ENCODE data around the gene PTPRA.
"Not testable (repeated sequence)": the region's sequence is repeated elsewhere in the genome, so short reads cannot be mapped to it uniquely, and the experiment has no call there.

PTPRA gene, protein sequence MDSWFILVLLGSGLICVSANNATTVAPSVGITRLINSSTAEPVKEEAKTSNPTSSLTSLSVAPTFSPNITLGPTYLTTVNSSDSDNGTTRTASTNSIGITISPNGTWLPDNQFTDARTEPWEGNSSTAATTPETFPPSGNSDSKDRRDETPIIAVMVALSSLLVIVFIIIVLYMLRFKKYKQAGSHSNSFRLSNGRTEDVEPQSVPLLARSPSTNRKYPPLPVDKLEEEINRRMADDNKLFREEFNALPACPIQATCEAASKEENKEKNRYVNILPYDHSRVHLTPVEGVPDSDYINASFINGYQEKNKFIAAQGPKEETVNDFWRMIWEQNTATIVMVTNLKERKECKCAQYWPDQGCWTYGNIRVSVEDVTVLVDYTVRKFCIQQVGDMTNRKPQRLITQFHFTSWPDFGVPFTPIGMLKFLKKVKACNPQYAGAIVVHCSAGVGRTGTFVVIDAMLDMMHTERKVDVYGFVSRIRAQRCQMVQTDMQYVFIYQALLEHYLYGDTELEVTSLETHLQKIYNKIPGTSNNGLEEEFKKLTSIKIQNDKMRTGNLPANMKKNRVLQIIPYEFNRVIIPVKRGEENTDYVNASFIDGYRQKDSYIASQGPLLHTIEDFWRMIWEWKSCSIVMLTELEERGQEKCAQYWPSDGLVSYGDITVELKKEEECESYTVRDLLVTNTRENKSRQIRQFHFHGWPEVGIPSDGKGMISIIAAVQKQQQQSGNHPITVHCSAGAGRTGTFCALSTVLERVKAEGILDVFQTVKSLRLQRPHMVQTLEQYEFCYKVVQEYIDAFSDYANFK

DNA sequence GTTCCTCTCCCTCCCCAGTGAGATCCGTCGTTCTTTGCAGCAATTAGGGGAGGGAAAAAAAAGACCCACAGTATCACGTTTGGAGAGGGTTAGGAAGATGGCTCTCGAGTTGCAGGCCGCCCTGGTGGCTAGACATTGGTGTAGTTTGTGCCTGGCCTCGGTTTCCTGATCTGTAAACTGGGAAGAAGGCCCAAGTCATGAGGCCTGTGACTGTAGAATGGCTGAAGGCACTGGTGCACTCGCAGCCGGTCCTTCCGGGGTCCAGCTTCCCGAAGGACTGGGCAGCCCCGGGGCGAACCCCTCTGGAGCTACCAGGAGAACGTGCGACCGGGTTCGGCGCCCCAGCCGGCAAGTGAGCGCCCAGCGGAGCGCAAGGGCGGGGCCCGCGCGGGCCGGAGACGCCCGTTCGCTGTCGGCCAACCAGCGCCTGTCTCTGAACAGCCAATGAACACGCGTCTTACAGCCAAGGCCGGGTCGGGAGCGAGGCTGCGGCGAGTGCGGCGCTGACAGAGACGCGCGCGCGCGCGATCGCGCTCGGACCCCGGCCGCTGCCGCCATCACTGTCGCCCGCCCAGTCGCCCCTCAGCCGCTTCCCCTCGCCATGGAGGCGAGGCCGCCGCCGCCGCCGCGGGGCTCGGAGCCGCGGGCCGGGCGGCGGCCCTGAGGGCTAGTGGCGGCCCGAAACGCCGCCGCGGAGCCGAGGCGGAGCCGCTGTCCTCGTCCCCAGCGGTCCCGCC, at the start of gene PTPRA:
TSS of gene PTPRA (plus strand) at position 472 of the 737 bp plus-strand sequence. CDS start 90,797 bp downstream, outside the sequence.
- Mint-ChIP-seq H3K4me3 (peak within 1 kb of the TSS; percentile 91), H3K9me3 (no peaks in the 10 kb centered on the region), H3K27ac (peak within 1 kb of the TSS; percentile 97), H3K27me3 (no peaks in the 10 kb centered on the region), H3K36me3 (ENCODE audit: low read depth) (peaks cover 21% of the 10 kb centered on the region), H3K4me1 (ENCODE audit: low read depth) (peaks cover 64% of the 10 kb centered on the region)

GRCh38 chr20:2825761-2826160, 47.5 kb upstream of the PTPRA start:
- no peaks in the 10 kb centered on the region for H3K36me3 Mint-ChIP-seq (ENCODE audit: low read depth)
- H3K27ac Mint-ChIP-seq = peak overlapping the region; percentile 31
- peaks cover 22% of the 10 kb centered on the region for H3K4me1 Mint-ChIP-seq (ENCODE audit: low read depth)
- H3K27me3 Mint-ChIP-seq = peaks cover 25% of the 10 kb centered on the region
- H3K4me3 Mint-ChIP-seq = no peak overlapping the region
- no peaks in the 10 kb centered on the region for H3K9me3 Mint-ChIP-seq

GRCh38 chr20:2826655-2827054, 46.6 kb upstream of the PTPRA start:
- no peaks in the 10 kb centered on the region for H3K9me3 Mint-ChIP-seq
- H3K36me3 Mint-ChIP-seq (ENCODE audit: low read depth) = no peaks in the 10 kb centered on the region
- no peak overlapping the region for H3K27ac Mint-ChIP-seq
- H3K4me3 Mint-ChIP-seq = no peak overlapping the region
- H3K4me1 Mint-ChIP-seq (ENCODE audit: low read depth) = peaks cover 20% of the 10 kb centered on the region
- H3K27me3 Mint-ChIP-seq = peaks cover 22% of the 10 kb centered on the region

GRCh38 chr20:2829376-2829775, 43.9 kb upstream of the PTPRA start:
- Mint-ChIP-seq H3K4me3 (no peak overlapping the region), H3K4me1 (ENCODE audit: low read depth) (peaks cover 21% of the 10 kb centered on the region), H3K36me3 (ENCODE audit: low read depth) (peaks cover 3% of the 10 kb centered on the region), H3K27me3 (peaks cover 19% of the 10 kb centered on the region), H3K27ac (no peak overlapping the region), H3K9me3 (no peaks in the 10 kb centered on the region)

DNA sequence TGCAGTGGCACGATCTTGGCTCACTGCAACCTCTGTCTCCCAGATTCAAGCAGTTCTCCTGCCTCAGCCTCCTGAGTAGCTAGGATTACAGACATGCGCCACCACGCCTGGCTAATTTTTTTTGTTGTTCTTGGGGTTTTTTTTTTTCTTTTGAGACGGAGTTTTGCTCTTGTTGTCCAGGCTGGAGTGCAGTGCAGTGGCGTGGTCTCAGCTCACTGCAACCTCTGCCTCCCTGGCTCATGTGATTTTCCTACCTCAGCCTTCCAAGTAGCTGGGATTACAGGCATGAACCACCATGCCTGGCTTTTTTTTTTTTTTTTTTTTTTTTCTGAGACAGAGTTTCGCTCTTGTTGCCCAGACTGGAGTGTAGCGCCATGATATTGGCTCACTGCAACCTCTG, 42.1 kb upstream of the PTPRA start:
- Mint-ChIP-seq H3K36me3 (ENCODE audit: low read depth) (peaks cover 14% of the 10 kb centered on the region), H3K4me1 (ENCODE audit: low read depth) (peaks cover 13% of the 10 kb centered on the region), H3K27me3 (peaks cover 16% of the 10 kb centered on the region)
- not testable (repeated sequence) for H3K4me3 Mint-ChIP-seq, H3K27ac Mint-ChIP-seq, H3K9me3 Mint-ChIP-seq

- Mint-ChIP-seq H3K27me3 (peaks cover 4% of the 10 kb centered on the region), H3K27ac (no peak overlapping the region)
Measured at GRCh38 chr20:2833761-2834160, 39.5 kb upstream of the PTPRA start.

GRCh38 chr20:2834401-2835110, 38.7 kb upstream of the PTPRA start:
- Mint-ChIP-seq H3K4me3 (no peak overlapping the region), H3K4me1 (ENCODE audit: low read depth) (peaks cover 17% of the 10 kb centered on the region), H3K27ac (no peak overlapping the region), H3K36me3 (ENCODE audit: low read depth) (peaks cover 22% of the 10 kb centered on the region), H3K9me3 (peaks cover 3% of the 10 kb centered on the region), H3K27me3 (no peaks in the 10 kb centered on the region)

More at GRCh38 chr20:2833761-2834160, 39.5 kb upstream of the PTPRA start:
- Mint-ChIP-seq H3K4me3 (no peak overlapping the region), H3K36me3 (ENCODE audit: low read depth) (peaks cover 18% of the 10 kb centered on the region), H3K4me1 (ENCODE audit: low read depth) (peaks cover 11% of the 10 kb centered on the region), H3K9me3 (no peaks in the 10 kb centered on the region)

GRCh38 chr20:2835331-2835796, 37.9 kb upstream of the PTPRA start:
- H3K36me3 Mint-ChIP-seq (ENCODE audit: low read depth) = peaks cover 23% of the 10 kb centered on the region
- no peak overlapping the region for H3K4me3 Mint-ChIP-seq
- H3K27me3 Mint-ChIP-seq = no peaks in the 10 kb centered on the region
- H3K27ac Mint-ChIP-seq = no peak overlapping the region
- peaks cover 20% of the 10 kb centered on the region for H3K4me1 Mint-ChIP-seq (ENCODE audit: low read depth)
- peaks cover 3% of the 10 kb centered on the region for H3K9me3 Mint-ChIP-seq

DNA sequence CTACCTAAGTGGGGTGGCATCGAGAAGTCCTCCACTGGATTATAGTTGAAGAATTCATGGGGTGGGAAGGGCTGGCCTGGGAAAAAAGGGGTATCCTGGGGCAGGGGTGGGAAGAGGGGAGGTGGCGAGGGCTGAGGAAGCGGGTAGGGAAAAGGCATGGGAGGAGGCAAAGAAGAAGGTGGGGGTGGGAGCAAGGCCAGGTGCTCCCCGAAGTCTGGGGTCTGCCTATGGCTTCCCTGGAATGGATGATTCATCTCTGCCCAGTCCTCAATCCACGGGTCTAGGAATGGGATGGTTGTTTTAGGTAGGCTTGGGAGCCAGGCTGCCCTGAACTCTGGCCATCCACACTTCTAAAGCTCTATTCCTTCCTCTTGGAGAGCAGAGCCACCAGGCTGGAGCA, 37.2 kb upstream of the PTPRA start:
- no peak overlapping the region for H3K27ac Mint-ChIP-seq
- no peaks in the 10 kb centered on the region for H3K27me3 Mint-ChIP-seq
- H3K9me3 Mint-ChIP-seq = peaks cover 3% of the 10 kb centered on the region
- peaks cover 23% of the 10 kb centered on the region for H3K36me3 Mint-ChIP-seq (ENCODE audit: low read depth)
- H3K4me3 Mint-ChIP-seq = no peak overlapping the region
- H3K4me1 Mint-ChIP-seq (ENCODE audit: low read depth) = peaks cover 20% of the 10 kb centered on the region

DNA sequence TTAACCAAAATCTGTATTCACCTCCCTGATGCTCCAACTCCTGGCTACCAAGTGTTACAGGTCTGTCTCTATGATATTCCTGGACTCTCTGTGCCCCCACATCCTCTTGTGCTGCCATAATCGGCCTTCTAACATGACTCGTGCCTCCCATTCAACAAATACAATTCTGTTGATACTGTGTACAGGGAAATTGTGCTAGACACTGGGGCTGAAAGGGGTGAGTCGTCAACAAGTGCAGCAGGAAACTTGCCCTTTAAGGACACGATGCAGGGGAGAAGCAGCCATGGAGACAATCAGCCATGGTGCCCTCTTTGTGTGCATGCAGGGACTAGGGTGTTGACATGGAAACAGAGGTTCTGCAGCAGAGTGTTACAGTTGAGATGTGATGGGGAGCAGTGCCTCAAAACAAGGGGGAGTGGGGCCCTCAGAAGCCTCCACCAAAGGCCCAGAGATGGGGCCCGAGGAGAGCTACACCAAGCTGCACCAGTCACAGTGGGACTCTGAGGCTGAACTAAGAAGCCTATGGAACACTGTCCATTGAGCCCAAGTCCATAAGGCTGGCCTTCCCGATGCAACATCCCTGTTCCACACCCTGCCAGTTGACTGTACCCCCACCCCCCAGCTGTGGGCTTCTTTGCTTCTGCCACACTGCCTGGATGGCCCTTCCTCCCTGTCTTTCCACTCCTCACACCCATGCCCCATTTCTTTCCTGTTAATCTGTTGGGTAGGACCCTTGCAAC, 35.9 kb upstream of the PTPRA start:
- no peaks in the 10 kb centered on the region for H3K27me3 Mint-ChIP-seq
- H3K27ac Mint-ChIP-seq = no peak overlapping the region
- no peak overlapping the region for H3K4me3 Mint-ChIP-seq
- peaks cover 3% of the 10 kb centered on the region for H3K9me3 Mint-ChIP-seq
- peaks cover 23% of the 10 kb centered on the region for H3K36me3 Mint-ChIP-seq (ENCODE audit: low read depth)
- H3K4me1 Mint-ChIP-seq (ENCODE audit: low read depth) = peaks cover 19% of the 10 kb centered on the region

DNA sequence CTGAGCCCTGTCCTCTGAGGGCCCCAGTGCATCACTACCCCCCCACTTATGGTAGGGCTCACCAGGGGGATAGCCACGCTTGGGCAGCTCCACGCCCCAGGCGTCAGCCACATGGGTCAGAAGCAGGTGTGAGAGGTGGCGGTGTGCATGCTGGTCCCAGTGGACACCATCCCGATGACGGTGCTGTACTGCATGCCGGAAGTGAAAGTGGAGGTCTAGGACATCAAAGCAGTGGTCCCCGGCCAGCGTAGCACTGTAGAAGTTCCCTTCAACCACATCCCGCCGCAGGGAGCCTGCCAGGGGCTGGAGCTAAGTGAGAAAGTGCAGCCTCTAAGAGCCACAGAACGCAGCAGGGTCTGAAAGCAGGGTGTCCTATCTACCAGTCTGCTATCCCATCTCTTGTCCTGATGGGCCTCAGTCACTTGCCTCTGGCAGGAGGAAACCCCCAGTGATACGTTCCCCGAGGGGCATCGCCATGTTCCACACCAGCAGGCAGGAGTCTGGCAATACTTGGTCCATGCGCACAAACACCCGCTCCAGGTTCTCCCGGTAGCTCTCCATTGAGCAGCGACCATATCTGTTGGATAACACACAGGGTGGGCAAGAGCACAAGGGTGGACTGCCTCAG, 35.0 kb upstream of the PTPRA start:
- peaks cover 3% of the 10 kb centered on the region for H3K9me3 Mint-ChIP-seq
- no peaks in the 10 kb centered on the region for H3K27me3 Mint-ChIP-seq
- H3K36me3 Mint-ChIP-seq (ENCODE audit: low read depth) = peaks cover 23% of the 10 kb centered on the region
- H3K4me3 Mint-ChIP-seq = no peak overlapping the region
- H3K27ac Mint-ChIP-seq = no peak overlapping the region
- H3K4me1 Mint-ChIP-seq (ENCODE audit: low read depth) = peaks cover 23% of the 10 kb centered on the region

GRCh38 chr20:2838847-2839671, 34.2 kb upstream of the PTPRA start:
- Mint-ChIP-seq H3K27me3 (no peaks in the 10 kb centered on the region), H3K9me3 (peaks cover 3% of the 10 kb centered on the region), H3K36me3 (ENCODE audit: low read depth) (peaks cover 31% of the 10 kb centered on the region), H3K4me3 (peak overlapping the region; percentile 88), H3K4me1 (ENCODE audit: low read depth) (peaks cover 31% of the 10 kb centered on the region), H3K27ac (peak overlapping the region; percentile 98)

- H3K36me3 Mint-ChIP-seq (ENCODE audit: low read depth) = peaks cover 31% of the 10 kb centered on the region
- peaks cover 3% of the 10 kb centered on the region for H3K9me3 Mint-ChIP-seq
- H3K4me1 Mint-ChIP-seq (ENCODE audit: low read depth) = peaks cover 37% of the 10 kb centered on the region
- no peaks in the 10 kb centered on the region for H3K27me3 Mint-ChIP-seq
- peak overlapping the region; percentile 98 for H3K27ac Mint-ChIP-seq
- H3K4me3 Mint-ChIP-seq = peak overlapping the region; percentile 88
Measured at GRCh38 chr20:2839732-2840137, 33.5 kb upstream of the PTPRA start.
